ENCODE results near the gene NCKAP1.
"Not testable (repeated sequence)": the region's sequence is repeated elsewhere in the genome, so short reads cannot be mapped to it uniquely, and the experiment has no call there.

The NCKAP1 gene

GRCh38 chr2:182962641-182963040, 75.6 kb downstream of the NCKAP1 start:
- no peak for DNase-seq (ENCODE audit: low read depth)

DNA sequence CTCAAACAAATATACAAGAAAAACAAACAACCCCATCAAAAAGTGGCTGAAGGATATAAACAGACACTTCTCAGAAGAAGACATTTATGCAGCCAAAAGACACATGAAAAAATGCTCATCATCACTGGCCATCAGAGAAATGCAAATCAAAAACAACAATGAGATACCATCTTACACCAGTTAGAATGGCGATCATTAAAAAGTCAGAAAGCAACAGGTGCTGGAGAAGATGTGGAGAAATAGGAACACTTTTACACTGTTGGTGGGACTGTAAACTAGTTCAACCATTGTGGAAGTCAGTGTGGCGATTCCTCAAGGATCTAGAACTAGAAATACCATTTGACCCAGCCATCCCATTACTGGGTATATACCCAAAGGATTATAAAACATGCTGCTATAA, 77.4 kb downstream of the NCKAP1 start:
- not testable (repeated sequence) for DNase-seq (ENCODE audit: low read depth); H3K4me3 ChIP-seq (ENCODE audit: low read depth, low read length)

More at GRCh38 chr2:182962641-182963040, 75.6 kb downstream of the NCKAP1 start:
- TF ChIP-seq, protein P1, sequence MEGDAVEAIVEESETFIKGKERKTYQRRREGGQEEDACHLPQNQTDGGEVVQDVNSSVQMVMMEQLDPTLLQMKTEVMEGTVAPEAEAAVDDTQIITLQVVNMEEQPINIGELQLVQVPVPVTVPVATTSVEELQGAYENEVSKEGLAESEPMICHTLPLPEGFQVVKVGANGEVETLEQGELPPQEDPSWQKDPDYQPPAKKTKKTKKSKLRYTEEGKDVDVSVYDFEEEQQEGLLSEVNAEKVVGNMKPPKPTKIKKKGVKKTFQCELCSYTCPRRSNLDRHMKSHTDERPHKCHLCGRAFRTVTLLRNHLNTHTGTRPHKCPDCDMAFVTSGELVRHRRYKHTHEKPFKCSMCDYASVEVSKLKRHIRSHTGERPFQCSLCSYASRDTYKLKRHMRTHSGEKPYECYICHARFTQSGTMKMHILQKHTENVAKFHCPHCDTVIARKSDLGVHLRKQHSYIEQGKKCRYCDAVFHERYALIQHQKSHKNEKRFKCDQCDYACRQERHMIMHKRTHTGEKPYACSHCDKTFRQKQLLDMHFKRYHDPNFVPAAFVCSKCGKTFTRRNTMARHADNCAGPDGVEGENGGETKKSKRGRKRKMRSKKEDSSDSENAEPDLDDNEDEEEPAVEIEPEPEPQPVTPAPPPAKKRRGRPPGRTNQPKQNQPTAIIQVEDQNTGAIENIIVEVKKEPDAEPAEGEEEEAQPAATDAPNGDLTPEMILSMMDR (IDR thresholded peaks at IDR 0.05; ENCODE audit: control insufficient read depth, extremely low read depth, insufficient read depth) = no peak
- no peak overlapping the region for H3K4me3 ChIP-seq (ENCODE audit: low read depth, low read length)

DNA sequence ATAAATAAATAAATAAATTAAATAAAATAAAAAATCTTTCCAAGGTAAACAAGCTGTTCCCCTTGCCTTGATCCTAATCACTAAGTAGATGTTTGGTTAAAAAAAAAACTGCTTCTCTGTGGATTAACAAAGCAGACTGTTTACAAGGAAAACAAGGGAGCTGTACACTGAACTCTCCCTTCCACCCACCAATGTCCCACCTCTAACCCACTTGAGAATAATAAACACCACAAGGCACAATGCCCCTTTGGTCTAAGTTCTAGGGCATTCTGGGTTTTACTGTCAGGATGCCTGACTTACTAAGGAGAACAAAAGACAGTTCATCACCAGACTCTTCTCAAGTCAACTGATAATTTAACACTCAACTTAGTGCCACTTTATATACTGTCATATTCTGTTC, 83.5 kb downstream of the NCKAP1 start:
- DNase-seq (ENCODE audit: low read depth) = peak; percentile 19
- TF ChIP-seq, protein P1 (IDR thresholded peaks at IDR 0.05; ENCODE audit: control insufficient read depth, extremely low read depth, insufficient read depth) = no peak
- H3K4me3 ChIP-seq (ENCODE audit: low read depth, low read length) = no peak overlapping the region

GRCh38 chr2:182952741-182953450, 85.4 kb downstream of the NCKAP1 start:
- TF ChIP-seq, protein P1 (IDR thresholded peaks at IDR 0.05; ENCODE audit: control insufficient read depth, extremely low read depth, insufficient read depth) = no peak
- DNase-seq (ENCODE audit: low read depth) = no peak
- no peak overlapping the region for H3K4me3 ChIP-seq (ENCODE audit: low read depth, low read length)

DNA sequence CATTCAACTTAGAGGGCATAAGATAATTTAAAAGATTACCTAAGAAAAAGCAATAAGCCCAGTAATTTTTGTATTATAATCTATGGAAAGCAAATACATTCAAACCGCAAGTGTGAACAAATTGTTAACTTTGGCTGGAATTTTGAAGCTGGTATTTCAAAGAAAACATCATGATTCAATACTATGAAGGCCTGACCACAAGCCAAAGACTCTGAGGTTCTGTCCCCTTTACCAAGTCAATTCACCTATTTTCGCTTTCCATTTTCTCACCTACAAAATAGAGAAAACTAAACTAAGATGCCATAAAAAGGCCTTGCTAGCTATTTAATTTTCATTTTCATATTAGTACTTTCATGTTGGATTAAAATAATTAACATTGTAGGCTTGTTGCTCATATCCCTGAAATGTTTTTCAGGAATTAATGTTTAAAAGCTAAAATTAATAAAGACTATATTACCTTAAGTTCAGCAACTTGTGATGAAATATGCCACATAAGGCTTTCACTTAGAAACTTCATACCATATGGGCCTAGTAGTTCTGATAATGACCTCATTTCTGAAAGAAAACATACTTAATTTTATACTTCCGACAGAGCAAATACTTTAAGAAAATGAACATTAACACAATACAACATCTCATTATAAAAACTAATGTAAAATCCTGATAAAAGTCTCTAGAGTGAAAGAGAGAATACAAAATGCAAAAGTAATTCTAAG, 86.2 kb downstream of the NCKAP1 start:
- no peak for DNase-seq (ENCODE audit: low read depth)
- H3K4me3 ChIP-seq (ENCODE audit: low read depth, low read length) = no peak overlapping the region
- TF ChIP-seq, protein P1 (IDR thresholded peaks at IDR 0.05; ENCODE audit: control insufficient read depth, extremely low read depth, insufficient read depth) = no peak

DNA sequence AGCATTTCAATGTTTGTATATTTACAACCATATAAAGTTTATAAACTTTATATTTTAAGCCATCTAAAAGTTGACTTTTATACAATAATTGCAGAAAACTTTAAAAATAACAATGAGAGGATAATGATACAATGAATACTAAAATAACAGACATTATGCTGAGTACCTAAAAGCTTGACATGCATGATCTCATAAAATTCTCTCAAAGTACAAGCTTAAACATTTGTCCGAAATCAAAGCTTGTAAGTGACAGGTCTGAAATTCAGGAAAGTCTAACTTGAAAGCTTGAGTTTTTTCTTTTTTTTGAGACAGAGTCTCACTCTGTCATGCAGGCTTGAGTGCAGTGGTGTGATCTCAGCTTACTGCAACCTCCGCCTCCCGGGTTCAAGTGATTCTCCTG, 87.7 kb downstream of the NCKAP1 start:
- TF ChIP-seq, protein P1 (IDR thresholded peaks at IDR 0.05; ENCODE audit: control insufficient read depth, extremely low read depth, insufficient read depth) = no peak
- no peak for DNase-seq (ENCODE audit: low read depth)
- H3K4me3 ChIP-seq (ENCODE audit: low read depth, low read length) = no peak overlapping the region

DNA sequence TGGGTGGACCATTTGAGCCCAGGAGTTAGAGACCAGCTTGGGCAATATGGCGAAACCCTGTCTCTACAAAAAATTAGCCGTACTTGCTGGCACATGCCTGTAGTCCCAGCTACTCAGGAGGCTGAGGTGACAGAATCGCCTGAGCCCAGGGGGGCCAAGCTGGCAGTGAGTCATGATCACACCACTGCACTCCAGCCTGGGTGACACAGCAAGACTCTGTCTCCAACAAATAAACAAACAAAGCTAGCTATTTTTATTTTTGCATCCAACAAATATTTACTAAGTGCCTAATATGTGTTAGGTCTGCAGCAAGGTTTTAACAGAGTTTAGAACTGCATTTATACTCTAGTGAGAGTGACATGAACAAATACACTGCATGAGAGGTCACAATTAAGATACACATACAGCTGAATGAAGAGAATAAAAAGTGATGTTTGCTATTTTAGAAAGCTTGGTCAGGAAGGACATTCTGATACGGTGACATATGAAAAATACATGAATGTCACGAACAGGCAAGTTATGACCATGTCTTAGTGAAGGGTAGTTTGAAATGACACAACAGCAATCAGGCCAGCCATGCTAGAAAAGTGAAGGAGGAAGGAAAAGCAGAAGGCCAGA, 88.6 kb downstream of the NCKAP1 start:
- no peak for DNase-seq (ENCODE audit: low read depth)
- TF ChIP-seq, protein P1 (IDR thresholded peaks at IDR 0.05; ENCODE audit: control insufficient read depth, extremely low read depth, insufficient read depth) = no peak

More for the DNA sequence above, 88.6 kb downstream of the NCKAP1 start:
- no peak overlapping the region for H3K4me3 ChIP-seq (ENCODE audit: low read depth, low read length)
